Stomach smooth muscle (tissue), 2 donors: ENCODE data around the gene SOX5.

Source experiments
- H3K27ac ChIP-seq: one replicate; pipeline ENCODE4 v1.7.0; 2013; ENCODE audit warnings: mild to moderate bottlenecking, low read length, inconsistent platforms
- H3K27me3 ChIP-seq, 2 donors: one replicate each; pipeline ENCODE4 v1.7.0; 2013; ENCODE audit warnings: low read length in 2 of 2; ENCODE audit not compliant: insufficient read depth in 2 of 2, control insufficient read depth in 1 of 2
- H3K36me3 ChIP-seq, 2 donors: one replicate each; pipeline ENCODE4 v1.7.0; 2013; ENCODE audit warnings: low read length in 2 of 2; ENCODE audit not compliant: control insufficient read depth in 2 of 2, insufficient read depth in 2 of 2
- H3K4me1 ChIP-seq: one replicate; pipeline ENCODE4 v1.7.0; 2013; ENCODE audit warnings: low read length; ENCODE audit not compliant: control insufficient read depth, insufficient read depth
- H3K4me3 ChIP-seq, 2 donors: one replicate each; pipeline ENCODE4 v1.7.0; 2013; ENCODE audit warnings: low read length in 2 of 2
- H3K9ac ChIP-seq, 2 donors: one replicate each; pipeline ENCODE4 v1.7.0; 2013; ENCODE audit warnings: low read length in 2 of 2, mild to moderate bottlenecking in 1 of 2
- H3K9me3 ChIP-seq, 2 donors: one replicate each; pipeline ENCODE4 v1.7.0; 2013; ENCODE audit warnings: low read length in 2 of 2; ENCODE audit not compliant: control insufficient read depth in 2 of 2
- donor health status: healthy.
- donor health status: Pancreatic carcinoma.

SOX5 gene

DNA sequence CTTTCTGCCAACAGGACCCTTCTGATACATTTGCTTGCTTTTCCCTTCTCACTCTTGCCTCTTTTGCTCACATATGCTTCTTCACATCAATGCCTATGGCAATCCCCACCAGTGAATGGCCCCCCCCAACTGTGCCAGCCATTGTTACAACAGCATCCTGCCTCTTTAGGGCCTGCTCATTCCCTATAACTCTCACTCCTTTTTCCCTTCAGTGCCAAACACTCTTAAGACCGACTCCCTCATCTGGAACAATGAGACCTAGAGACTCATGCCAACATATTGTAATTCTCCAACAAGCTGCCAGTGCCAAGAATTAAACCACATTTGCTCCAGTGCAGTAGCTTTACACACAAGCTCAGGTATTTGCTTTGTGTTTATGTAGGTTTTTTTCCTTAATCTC is 189.0 kb downstream of the SOX5 start:
- H3K36me3 ChIP-seq = no peaks in the 10 kb centered on the region
- H3K9ac ChIP-seq = no peak overlapping the region
- no peak overlapping the region for H3K4me3 ChIP-seq
- no peaks in the 10 kb centered on the region for H3K27me3 ChIP-seq
- H3K27ac ChIP-seq = no peak overlapping the region
- no peaks in the 10 kb centered on the region for H3K9me3 ChIP-seq
- H3K4me1 ChIP-seq = peaks cover 3% of the 10 kb centered on the region

DNA sequence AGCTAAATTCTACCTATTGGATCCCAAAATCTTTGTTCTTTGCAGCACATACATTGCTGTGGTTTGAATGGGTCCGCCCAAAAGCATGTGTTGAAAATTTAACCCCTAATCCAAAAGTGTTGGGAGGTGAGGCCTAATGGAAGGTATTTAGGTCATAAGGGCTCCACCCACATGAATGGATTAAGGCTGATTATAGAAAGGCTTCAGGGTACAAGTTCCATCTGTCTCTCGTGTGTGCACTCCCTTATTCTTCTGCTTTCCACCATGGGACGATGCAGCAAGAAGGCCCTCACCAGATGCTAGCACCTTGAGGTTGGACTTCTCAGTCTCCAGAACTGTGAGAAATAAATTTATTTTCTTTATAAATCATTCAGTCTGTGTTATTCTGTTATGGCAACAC is 190.9 kb downstream of the SOX5 start:
- no peaks in the 10 kb centered on the region for H3K9me3 ChIP-seq
- no peaks in the 10 kb centered on the region for H3K36me3 ChIP-seq
- no peak overlapping the region for H3K4me3 ChIP-seq
- no peak overlapping the region for H3K27ac ChIP-seq
- no peak overlapping the region for H3K9ac ChIP-seq
- H3K4me1 ChIP-seq = peaks cover 3% of the 10 kb centered on the region
- no peaks in the 10 kb centered on the region for H3K27me3 ChIP-seq

DNA sequence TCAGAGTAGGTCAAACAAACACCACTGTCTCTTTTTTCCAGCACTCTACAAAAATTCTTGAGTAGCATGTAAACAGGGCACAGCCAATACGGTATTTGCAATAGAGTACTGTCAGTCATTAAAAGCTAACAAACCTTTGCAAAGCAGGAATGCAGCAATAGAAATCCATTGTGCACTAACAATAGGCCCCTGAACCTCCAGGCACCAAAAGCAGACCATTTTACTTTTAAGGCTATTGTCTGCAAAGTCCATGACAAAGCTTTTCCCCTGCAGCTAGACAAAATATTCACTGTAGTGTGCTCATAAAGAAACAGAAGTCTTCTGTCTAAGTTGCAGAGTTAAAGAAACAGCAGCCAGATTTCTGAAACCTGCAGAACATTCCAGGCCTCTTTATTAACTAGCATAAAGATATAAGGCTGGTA is 191.9 kb downstream of the SOX5 start:
- Histone ChIP-seq H3K4me1 (peaks cover 3% of the 10 kb centered on the region), H3K4me3 (no peak overlapping the region), H3K9ac (no peak overlapping the region), H3K27me3 (no peaks in the 10 kb centered on the region), H3K36me3 (no peaks in the 10 kb centered on the region), H3K27ac (no peak overlapping the region), H3K9me3 (no peaks in the 10 kb centered on the region)

DNA sequence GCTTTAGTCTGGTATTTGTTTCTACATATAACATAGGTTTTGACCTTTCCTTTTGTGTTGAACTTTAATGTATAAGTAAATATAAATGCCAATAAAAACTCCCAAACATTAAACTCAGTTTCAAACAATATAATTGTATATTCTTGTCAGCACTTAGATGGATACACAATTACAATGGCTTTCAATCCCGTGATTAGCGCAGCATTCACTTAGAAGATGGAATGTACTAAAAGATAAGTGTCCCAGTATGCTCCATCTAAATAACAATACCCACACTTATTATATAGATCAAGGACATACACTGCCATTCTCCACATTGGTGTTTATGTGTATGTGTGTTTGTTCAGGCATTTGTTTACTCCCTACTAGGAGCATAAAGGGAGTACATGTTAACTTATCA is 193.1 kb downstream of the SOX5 start:
- no peak overlapping the region for H3K4me3 ChIP-seq
- H3K4me1 ChIP-seq = peaks cover 3% of the 10 kb centered on the region
- H3K27me3 ChIP-seq = no peaks in the 10 kb centered on the region
- H3K27ac ChIP-seq = no peak overlapping the region
- no peaks in the 10 kb centered on the region for H3K9me3 ChIP-seq
- no peaks in the 10 kb centered on the region for H3K36me3 ChIP-seq
- H3K9ac ChIP-seq = no peak overlapping the region

DNA sequence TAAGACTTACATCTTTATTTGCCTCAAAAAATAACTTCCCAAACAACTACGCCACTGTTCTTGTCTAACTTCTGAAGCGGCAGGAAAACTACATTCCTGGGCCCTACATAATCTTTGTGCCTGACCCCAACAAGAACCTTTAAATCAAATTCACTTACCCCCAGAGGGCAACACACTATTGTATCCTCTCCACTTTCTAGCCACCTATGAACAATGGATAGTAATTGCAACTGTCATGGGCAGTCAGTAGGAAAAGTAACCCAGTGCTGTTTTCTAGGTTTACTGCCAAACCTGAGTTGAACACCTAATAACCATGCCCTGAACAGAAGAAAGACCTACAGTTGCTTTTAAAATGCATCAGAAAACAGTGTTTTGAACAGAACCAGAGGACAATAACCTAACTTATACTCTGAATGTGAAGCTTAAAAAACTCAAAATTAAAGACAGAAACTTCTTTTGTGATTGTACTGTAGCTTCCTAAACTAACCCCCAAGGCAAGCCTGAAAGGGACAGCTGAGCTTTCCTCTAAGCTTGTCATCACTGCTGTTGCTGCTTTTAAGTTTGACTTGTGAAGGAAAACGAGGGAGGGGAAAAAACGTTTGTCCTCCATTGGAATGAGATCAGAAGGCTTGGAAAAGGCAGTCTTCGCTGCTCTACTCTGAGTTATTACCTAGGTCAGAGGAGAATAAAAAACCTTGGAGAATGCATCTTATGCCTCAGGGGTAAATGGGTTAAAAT is 195.7 kb downstream of the SOX5 start:
- H3K27ac ChIP-seq = no peak overlapping the region
- H3K9me3 ChIP-seq = no peaks in the 10 kb centered on the region
- H3K4me1 ChIP-seq = peaks cover 3% of the 10 kb centered on the region
- H3K4me3 ChIP-seq = no peak overlapping the region
- H3K9ac ChIP-seq = no peak overlapping the region
- H3K27me3 ChIP-seq = no peaks in the 10 kb centered on the region
- no peaks in the 10 kb centered on the region for H3K36me3 ChIP-seq

DNA sequence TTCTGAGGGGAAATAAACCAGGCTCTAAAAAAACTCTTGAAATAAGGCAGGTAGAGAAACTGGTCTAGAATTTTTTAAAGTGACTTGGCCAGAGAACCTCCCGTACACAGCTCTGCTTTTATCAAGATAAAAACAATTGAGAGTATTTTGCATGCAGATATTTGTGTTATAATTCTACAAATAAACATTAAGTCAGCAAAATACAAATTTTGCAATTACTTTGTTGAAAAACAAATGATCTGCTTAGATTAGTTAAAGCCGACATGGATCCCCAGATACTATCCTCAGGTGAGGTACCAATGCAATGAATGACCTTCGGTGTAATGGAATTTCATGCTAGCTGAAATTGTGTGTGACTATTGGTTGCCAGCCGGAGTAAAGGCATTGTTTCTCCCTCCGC is 197.2 kb downstream of the SOX5 start:
- Histone ChIP-seq H3K27me3 (no peaks in the 10 kb centered on the region), H3K4me1 (no peaks in the 10 kb centered on the region), H3K4me3 (no peak overlapping the region), H3K9me3 (no peaks in the 10 kb centered on the region), H3K27ac (no peak overlapping the region), H3K36me3 (no peaks in the 10 kb centered on the region), H3K9ac (no peak overlapping the region)

DNA sequence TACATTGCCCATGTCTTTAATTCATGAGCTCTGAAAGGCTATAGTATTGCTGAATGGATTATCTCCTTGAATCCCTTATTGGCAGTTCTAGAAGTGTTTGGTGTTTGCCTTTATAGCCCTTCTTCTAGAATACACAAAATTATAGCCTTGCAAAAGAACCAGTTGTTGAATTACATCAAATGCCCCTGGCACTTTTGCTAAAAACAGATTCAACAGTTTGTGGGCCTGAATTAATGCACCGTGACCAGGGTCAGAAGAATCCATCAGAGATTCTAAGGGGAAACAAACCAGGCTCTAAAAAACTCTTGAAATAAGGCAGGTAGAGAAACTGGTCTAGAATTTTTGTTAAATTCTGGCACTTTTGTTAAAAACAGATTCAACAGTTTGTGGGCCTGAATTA is 197.8 kb downstream of the SOX5 start:
- Histone ChIP-seq H3K36me3 (no peaks in the 10 kb centered on the region), H3K4me3 (no peak overlapping the region), H3K9me3 (no peaks in the 10 kb centered on the region), H3K4me1 (no peaks in the 10 kb centered on the region), H3K27ac (no peak overlapping the region), H3K27me3 (no peaks in the 10 kb centered on the region), H3K9ac (no peak overlapping the region)

DNA sequence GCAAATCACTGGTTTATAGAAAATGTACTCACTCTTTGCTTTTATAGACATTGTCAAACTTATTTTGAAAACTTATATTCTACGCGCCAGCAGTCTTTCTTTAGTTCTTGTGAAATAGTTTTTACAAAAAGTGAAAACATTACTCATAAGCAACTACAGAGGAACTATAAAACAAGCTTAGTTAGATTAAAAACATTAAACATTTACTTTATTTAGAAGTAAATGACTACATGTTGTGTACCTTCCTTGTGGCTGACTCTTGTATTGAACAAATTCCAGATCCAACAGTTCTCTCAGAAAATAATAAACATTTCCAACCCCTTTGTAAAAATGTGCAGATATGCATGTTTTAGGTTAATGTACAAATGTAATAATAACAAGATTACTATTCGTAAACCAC is 198.5 kb downstream of the SOX5 start:
- Histone ChIP-seq H3K4me3 (no peak overlapping the region), H3K27me3 (no peaks in the 10 kb centered on the region), H3K9ac (no peak overlapping the region), H3K27ac (no peak overlapping the region), H3K9me3 (no peaks in the 10 kb centered on the region), H3K36me3 (no peaks in the 10 kb centered on the region), H3K4me1 (no peaks in the 10 kb centered on the region)

DNA sequence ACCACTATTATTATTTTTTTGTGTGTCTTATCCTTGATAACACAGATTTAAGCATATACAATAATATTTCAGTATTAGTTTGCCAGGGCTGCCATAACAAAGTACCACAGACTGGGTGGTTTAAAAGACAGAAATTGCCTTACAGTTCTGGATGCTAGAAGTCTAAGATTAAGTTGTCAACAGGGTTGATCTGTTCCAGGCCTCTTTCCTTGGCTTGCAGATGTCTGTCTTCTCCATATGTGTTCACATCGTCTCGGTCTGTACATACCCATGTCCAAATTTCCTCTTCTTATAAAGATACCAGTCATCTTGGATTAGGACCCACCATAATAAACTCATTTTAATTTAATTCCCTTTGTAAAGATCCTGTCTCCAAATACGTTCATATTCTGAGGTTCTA is 204.8 kb downstream of the SOX5 start:
- no peaks in the 10 kb centered on the region for H3K4me1 ChIP-seq
- no peak overlapping the region for H3K9ac ChIP-seq
- no peak overlapping the region for H3K4me3 ChIP-seq
- H3K27ac ChIP-seq = no peak overlapping the region
- no peaks in the 10 kb centered on the region for H3K9me3 ChIP-seq
- H3K27me3 ChIP-seq = no peaks in the 10 kb centered on the region
- H3K36me3 ChIP-seq = peaks cover 0 to 6% of the 10 kb centered on the region in 2 donors

DNA sequence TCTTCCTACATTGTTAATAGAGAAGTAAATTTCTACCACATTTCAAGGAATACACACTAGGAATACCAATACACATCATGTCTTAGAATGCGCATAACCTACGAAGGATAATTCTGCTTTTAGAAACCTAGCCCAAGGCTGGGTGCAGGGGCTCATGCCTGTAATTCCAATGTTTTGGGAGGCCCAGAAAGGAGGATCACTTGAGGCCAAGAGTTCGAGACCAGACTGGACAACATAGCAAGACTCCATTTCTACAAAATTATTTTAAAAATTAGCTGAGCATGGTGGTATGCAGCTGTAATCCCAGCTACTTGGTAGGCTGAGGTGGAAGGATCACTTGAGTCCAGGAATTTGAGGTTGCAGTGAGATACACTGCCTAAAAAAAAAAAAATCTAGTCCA is 206.9 kb downstream of the SOX5 start:
- Histone ChIP-seq H3K4me3 (no peak overlapping the region), H3K27ac (no peak overlapping the region), H3K27me3 (no peaks in the 10 kb centered on the region), H3K9ac (no peak overlapping the region), H3K4me1 (no peaks in the 10 kb centered on the region), H3K36me3 (peaks cover 0 to 10% of the 10 kb centered on the region in 2 donors), H3K9me3 (no peaks in the 10 kb centered on the region)

DNA sequence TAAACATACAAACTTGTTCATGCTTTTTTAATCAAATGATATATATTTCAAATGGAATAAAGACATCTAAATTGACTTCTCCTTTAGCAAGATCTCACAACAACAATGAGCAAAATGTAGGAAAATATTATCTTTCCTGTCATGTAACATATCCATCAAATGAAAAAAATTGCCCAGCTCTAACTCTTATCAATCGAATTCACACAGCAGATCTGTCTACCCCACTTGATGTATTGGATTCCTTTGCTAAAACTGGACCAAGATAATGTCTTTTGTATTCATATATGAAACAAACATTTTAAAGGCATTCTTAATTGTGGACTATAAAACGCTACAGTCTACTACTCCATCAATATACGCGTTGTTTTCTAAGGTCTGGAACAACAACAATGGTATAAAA is 218.0 kb downstream of the SOX5 start:
- Histone ChIP-seq H3K4me1 (no peaks in the 10 kb centered on the region), H3K9ac (no peak overlapping the region), H3K27me3 (no peaks in the 10 kb centered on the region), H3K4me3 (no peak overlapping the region), H3K36me3 (no peaks in the 10 kb centered on the region), H3K9me3 (no peaks in the 10 kb centered on the region), H3K27ac (no peak overlapping the region)
